Naive thymus-derived CD4-positive, alpha-beta T cell (primary cell): ENCODE measurements around the gene CFAP161. TPM values are rescaled to one million over a fixed set of nuclear protein-coding genes. Genes with fewer than 3 reads are reported as not detected.
"Not testable (repeated sequence)": the region's sequence is repeated elsewhere in the genome, so short reads cannot be mapped to it uniquely, and the experiment has no call there.

Experiments used
- ATAC-seq: fragments of 150-1000 bp; cut with Tn5 transposase; 2 replicates; pipeline ENCODE4 v1.10.0; 2021; ENCODE audit warnings: mild to moderate bottlenecking, moderate library complexity
- CTCF ChIA-PET: fragments of 350-600 bp; sonication (Branson Sonifier 250); formaldehyde crosslinking; loops from one replicate; lab custom pipeline; 2021; ENCODE audit warnings: antibody characterized with exemption; lab: Charles Lee
- POLR2A ChIA-PET: fragments of 350-600 bp; sonication (Branson Sonifier 250); formaldehyde crosslinking; loops from one replicate; lab custom pipeline; 2021; ENCODE audit warnings: antibody characterized with exemption, inconsistent platforms; lab: Charles Lee
- DNase-seq, 9 donors: peaks; one replicate each; pipeline versions ENCODE4 v3.0.0 to v3.0.0-alpha.2; 2020 to 2022; ENCODE audit warnings: mixed read lengths in 1 of 9
- H3K27ac ChIP-seq: one replicate; pipeline ENCODE4 v1.7.0; 2013; ENCODE audit warnings: mild to moderate bottlenecking, low read depth, low read length, moderate library complexity
- H3K27me3 ChIP-seq, 2 donors: one replicate each; pipeline ENCODE4 v1.7.0; 2013; ENCODE audit warnings: low read length in 2 of 2, mild to moderate bottlenecking in 2 of 2, moderate library complexity in 2 of 2; ENCODE audit not compliant: control insufficient read depth in 2 of 2, insufficient read depth in 2 of 2
- H3K36me3 ChIP-seq, 3 experiments: 1 replicate in 2 of 3; 2 replicates in 1 of 3; pipeline ENCODE4 v1.7.0; 2013; ENCODE audit warnings: low read length in 3 of 3, mild to moderate bottlenecking in 3 of 3, moderate library complexity in 1 of 3; ENCODE audit not compliant: insufficient read depth in 3 of 3, control insufficient read depth in 2 of 3
- H3K4me1 ChIP-seq, 2 donors: one replicate each; pipeline ENCODE4 v1.7.0; 2013; ENCODE audit warnings: low read length in 2 of 2, mild to moderate bottlenecking in 2 of 2, moderate library complexity in 1 of 2; ENCODE audit not compliant: control insufficient read depth in 2 of 2, insufficient read depth in 2 of 2
- H3K4me3 ChIP-seq: 2 replicates; pipeline ENCODE4 v1.7.0; 2013; ENCODE audit warnings: mild to moderate bottlenecking, low read length
- H3K9me3 ChIP-seq, 3 experiments: 1 replicate in 2 of 3; 2 replicates in 1 of 3; pipeline ENCODE4 v1.7.0; 2013; ENCODE audit warnings: low read length in 3 of 3; ENCODE audit not compliant: control insufficient read depth in 2 of 3
- H3K27ac Mint-ChIP-seq, 9 donors: one replicate each; pipeline ENCODE4 v1.8.0; 2020 to 2022; ENCODE audit warnings: mixed read lengths in 9 of 9, mild to moderate bottlenecking in 8 of 9, moderate library complexity in 5 of 9, inconsistent platforms in 2 of 9
- H3K27me3 Mint-ChIP-seq, 5 donors: one replicate each; pipeline ENCODE4 v1.8.0; 2021 to 2022; ENCODE audit warnings: mixed read lengths in 5 of 5, mild to moderate bottlenecking in 1 of 5
- H3K36me3 Mint-ChIP-seq, 5 donors: one replicate each; pipeline ENCODE4 v1.8.0; 2020 to 2022; ENCODE audit warnings: mixed read lengths in 5 of 5, mild to moderate bottlenecking in 3 of 5, inconsistent platforms in 1 of 5
- H3K4me1 Mint-ChIP-seq, 7 donors: one replicate each; pipeline ENCODE4 v1.8.0; 2020 to 2022; ENCODE audit warnings: mixed read lengths in 7 of 7, mild to moderate bottlenecking in 3 of 7, inconsistent platforms in 1 of 7
- H3K4me3 Mint-ChIP-seq, 10 donors: one replicate each; pipeline ENCODE4 v1.8.0; 2020 to 2022; ENCODE audit warnings: mild to moderate bottlenecking in 10 of 10, mixed read lengths in 10 of 10, moderate library complexity in 6 of 10, inconsistent platforms in 2 of 10
- H3K9me3 Mint-ChIP-seq, 11 donors: one replicate each; pipeline ENCODE4 v1.8.0; 2020 to 2022; ENCODE audit warnings: mixed read lengths in 11 of 11, mild to moderate bottlenecking in 4 of 11, inconsistent platforms in 1 of 11, moderate library complexity in 1 of 11
- intact Hi-C, 2 donors: fragments of 100-400 bp; cut with micrococcal nuclease; formaldehyde crosslinking; loops; one replicate each; pipeline ENCODE4 v1.15.1; 2023
- polyA plus RNA-seq, 2 donors: library from polyadenylated mRNA; unstranded; fragments of 300-500 nt; fragmentation: Illumina TruSeq; gene quantifications; one replicate each; pipeline ENCODE4 v1.2.3, GENCODE V29; 2021
- total RNA-seq, 6 experiments: library from RNA in 5 of 6; stranded (reverse) in 5 of 6; gene quantifications; 1 replicate in 5 of 6; 2 replicates in 1 of 6; pipeline ENCODE4 v1.2.3 and lab custom pipeline; 2021 to 2026

The CFAP161 gene
- total and polyA plus RNA-seq, 7 experiments from 2014 or later = not detected

DNA sequence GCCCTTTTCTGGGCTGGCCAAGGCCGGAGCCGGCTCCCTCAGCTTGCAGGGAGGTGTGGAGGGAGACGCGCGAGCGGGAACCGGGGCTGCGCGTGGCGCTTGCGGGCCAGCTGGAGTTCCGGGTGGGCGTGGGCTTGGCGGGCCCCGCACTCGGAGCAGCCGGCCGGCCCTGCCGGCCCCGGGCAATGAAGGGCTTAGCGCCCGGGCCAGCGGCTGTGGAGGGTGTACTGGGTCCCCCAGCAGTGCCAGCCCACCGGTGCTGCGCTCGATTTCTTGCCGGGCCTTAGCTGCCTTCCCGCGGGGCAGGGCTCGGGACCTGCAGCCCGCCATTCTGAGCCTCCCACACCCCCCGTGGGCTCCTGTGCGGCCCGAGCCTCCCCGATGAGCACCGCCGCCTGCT is 24.5 kb downstream of the CFAP161 start:
- H3K36me3 ChIP-seq, H3K4me3 Mint-ChIP-seq, H3K4me3 ChIP-seq, H3K9me3 Mint-ChIP-seq, DNase-seq, H3K36me3 Mint-ChIP-seq, H3K9me3 ChIP-seq, H3K27me3 Mint-ChIP-seq, POLR2A ChIA-PET, H3K27me3 ChIP-seq, H3K27ac Mint-ChIP-seq, ATAC-seq, H3K27ac ChIP-seq: not testable (repeated sequence)
- peaks cover 0 to 12% of the 10 kb centered on the region in 2 donors for H3K4me1 ChIP-seq
- H3K4me1 Mint-ChIP-seq = peaks cover 17 to 40% (median 25%) of the 10 kb centered on the region in 7 donors
- CTCF ChIA-PET = interaction anchor here (2.8 kb wide), 1 partner anchor 107 kb away, joined by 11 read pairs; no protein-coding TSS in a partner anchor
- intact Hi-C loops = loop anchor here in 1 of 2 donors (5.0 kb wide), 1 partner anchor 244 kb away; no protein-coding TSS in a partner anchor

DNA sequence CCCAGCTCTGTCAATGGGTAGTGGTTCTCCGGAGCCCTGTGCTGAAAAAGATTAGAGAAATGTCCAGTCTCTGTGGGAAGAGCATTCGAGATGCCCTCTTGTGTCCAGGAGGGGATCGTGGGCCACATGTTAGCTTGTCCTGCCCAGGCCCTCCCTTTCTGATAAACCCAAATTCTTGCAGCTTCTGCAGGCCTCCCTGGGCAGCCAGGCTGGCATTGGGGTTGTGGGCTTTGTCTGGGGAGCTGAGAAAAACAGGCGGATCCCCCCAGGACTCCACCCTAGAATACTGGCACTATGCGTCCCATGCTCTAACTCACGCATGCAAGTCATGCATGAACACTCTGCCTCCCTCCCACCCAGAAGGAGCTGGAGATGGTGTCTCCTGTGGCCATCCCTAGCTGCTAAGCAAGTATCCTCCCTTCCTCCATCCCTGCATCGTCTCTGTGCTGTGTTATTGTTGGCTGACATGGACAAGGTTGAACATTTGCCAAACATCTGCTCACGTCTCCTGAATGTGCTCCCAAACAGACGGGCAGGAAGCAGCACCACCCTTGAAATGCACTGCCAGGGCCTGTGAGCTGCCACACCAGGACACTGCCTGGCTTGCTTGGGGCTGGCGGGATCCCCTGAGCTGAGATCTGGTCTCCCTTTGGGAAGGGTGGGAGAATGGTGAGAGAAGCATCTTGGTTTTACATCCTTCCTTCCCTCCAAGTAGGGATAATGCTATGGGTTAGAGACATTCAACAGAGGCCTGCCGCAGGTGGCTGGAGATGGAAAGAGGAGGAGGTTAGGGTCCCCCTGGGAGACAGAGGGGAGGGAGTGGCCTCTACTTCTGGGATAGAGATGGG is 26.5 kb downstream of the CFAP161 start:
- Mint-ChIP-seq H3K27me3 (peaks cover 0 to 10% (median 5%) of the 10 kb centered on the region in 5 donors), H3K36me3 (no peaks in the 10 kb centered on the region), H3K4me1 (peaks cover 17 to 49% (median 25%) of the 10 kb centered on the region in 7 donors), H3K4me3 (peak overlapping the region in 3 of 10 donors; percentile 11 to 41 (median 28)), H3K27ac (no peak overlapping the region), H3K9me3 (no peaks in the 10 kb centered on the region)
- no peak for DNase-seq
- POLR2A ChIA-PET = no interaction called here
- no peak overlapping the region for H3K27ac ChIP-seq
- H3K36me3 ChIP-seq = no peaks in the 10 kb centered on the region
- H3K4me3 ChIP-seq = no peak overlapping the region
- H3K9me3 ChIP-seq = no peaks in the 10 kb centered on the region
- ATAC-seq = no peak
- H3K27me3 ChIP-seq = no peaks in the 10 kb centered on the region
- H3K4me1 ChIP-seq = peaks cover 0 to 12% of the 10 kb centered on the region in 2 donors
- intact Hi-C loops = no loop called here
- CTCF ChIA-PET = interaction anchor here (2.8 kb wide), 1 partner anchor 105 kb away, joined by 11 read pairs; no protein-coding TSS in a partner anchor

DNA sequence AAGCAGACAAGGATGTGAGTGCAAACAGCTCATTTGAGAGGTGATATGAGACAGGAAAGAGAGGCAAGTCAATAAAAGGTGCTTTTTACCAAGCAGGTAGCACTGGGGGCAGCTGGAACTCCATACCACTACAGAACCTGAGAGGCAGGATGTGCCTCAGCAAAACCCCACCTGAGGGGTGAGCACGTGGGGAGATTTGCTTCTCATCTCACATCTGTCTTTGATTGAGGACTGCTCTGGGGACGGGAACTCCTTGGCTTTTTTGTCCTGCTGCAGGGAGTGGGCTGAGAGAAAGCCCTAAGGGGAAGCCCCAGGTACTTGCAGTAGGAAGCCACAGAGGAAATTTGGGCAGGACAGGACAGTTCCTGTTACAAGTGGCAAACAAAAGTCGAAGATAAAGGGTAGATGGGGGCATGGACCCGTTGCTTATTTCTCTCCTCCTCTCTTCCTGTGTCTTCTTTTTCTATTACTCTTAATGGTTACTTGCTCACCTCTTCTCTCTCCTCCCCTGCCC is 27.1 kb downstream of the CFAP161 start:
- peaks cover 0 to 10% (median 5%) of the 10 kb centered on the region in 5 donors for H3K27me3 Mint-ChIP-seq
- H3K27ac Mint-ChIP-seq = peak overlapping the region in 1 of 9 donors; percentile 43
- H3K36me3 ChIP-seq = no peaks in the 10 kb centered on the region
- H3K36me3 Mint-ChIP-seq = no peaks in the 10 kb centered on the region
- H3K9me3 ChIP-seq = no peaks in the 10 kb centered on the region
- intact Hi-C loops = no loop called here
- H3K27me3 ChIP-seq = no peaks in the 10 kb centered on the region
- no peak overlapping the region for H3K4me3 ChIP-seq
- H3K4me3 Mint-ChIP-seq = peak overlapping the region in 4 of 10 donors; percentile 3 to 41 (median 20)
- peaks cover 0 to 12% of the 10 kb centered on the region in 2 donors for H3K4me1 ChIP-seq
- ATAC-seq (peak; percentile 48), DNase-seq (peak in 3 of 9 donors; percentile 5 to 26 (median 5))
- H3K4me1 Mint-ChIP-seq = peaks cover 17 to 45% (median 25%) of the 10 kb centered on the region in 7 donors
- no peak overlapping the region for H3K27ac ChIP-seq
- no peaks in the 10 kb centered on the region for H3K9me3 Mint-ChIP-seq
- ChIA-PET CTCF (interaction anchor here (2.8 kb wide), 1 partner anchor 105 kb away, joined by 11 read pairs; no protein-coding TSS in a partner anchor), POLR2A (no interaction called here)

DNA sequence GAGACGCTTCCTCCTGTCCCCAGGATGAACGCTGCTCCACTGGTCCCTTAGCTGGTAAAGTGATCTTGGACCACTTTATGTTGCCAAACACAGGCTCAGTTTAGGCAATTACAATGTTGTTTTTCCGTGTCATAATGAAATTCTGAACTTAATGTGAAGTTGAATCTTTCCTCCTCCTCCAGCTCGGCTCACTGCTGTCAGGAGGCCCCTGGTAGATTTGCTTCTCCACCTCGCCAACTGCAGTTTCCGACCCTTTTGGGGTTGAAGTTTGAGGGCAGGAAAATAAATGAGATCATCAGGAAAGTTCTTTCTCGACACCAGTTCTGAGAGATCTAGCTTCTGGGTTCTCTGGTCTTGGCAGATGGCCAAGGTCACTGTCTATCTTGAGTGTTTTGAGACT is 27.8 kb downstream of the CFAP161 start:
- peak overlapping the region in 3 of 10 donors; percentile 7 to 24 (median 11) for H3K4me3 Mint-ChIP-seq

DNA sequence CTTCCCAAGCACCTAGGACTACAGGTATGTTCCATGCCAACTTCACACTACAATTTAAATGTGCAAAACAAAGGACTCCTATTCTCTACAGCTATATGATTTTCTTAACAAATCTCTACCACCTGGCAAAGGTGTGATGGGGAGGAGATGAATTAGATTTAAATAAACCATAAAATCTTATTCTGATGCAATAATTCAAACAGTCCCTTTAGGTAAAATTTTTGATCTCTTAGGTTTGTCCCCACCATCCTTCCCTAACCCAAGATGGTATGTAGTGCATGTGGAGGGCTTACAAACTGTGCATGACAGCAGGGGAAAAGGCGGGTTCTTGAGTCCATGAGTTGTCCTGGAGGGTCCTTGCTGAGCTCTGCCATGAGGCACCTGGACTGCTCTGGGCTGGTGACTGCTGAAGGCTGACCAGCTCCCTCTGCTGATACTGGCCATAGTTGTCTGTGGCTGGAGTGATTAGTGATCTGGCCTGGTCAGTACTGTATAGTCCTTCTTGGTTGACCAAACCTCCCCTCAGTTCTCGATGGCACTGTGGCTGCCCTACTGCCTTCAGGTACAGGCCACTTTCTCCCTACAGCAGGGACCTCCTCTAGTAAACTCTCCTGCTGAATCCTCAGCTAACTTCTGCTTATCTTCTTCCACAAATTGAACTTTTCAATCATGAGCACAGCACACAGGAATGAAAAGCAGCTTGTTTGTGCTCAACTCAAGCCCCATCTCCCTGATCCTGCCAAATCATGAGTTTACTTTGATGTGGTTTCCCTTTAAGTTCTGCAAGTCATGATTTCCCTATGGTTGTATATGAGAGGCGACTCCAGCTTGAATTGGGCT is 30.1 kb downstream of the CFAP161 start:
- Histone ChIP-seq H3K27me3 (no peaks in the 10 kb centered on the region), H3K27ac (no peak overlapping the region), H3K4me3 (no peak overlapping the region), H3K9me3 (no peaks in the 10 kb centered on the region), H3K4me1 (peaks cover 0 to 12% of the 10 kb centered on the region in 2 donors), H3K36me3 (no peaks in the 10 kb centered on the region)
- peaks cover 0 to 10% (median 0%) of the 10 kb centered on the region in 5 donors for H3K27me3 Mint-ChIP-seq
- H3K4me1 Mint-ChIP-seq = peaks cover 19 to 53% (median 36%) of the 10 kb centered on the region in 7 donors
- intact Hi-C loops = no loop called here
- ChIA-PET CTCF (interaction anchor here (1.2 to 1.4 kb wide), 2 partner anchors 99 to 104 kb away, joined by 3 read pairs; no protein-coding TSS in a partner anchor), POLR2A (no interaction called here)
- ATAC-seq = no peak
- H3K36me3 Mint-ChIP-seq = peaks cover 0 to 6% (median 0%) of the 10 kb centered on the region in 5 donors
- H3K27ac Mint-ChIP-seq = no peak overlapping the region
- no peaks in the 10 kb centered on the region for H3K9me3 Mint-ChIP-seq
- DNase-seq = no peak
- no peak overlapping the region for H3K4me3 Mint-ChIP-seq

More for the DNA sequence above, 27.8 kb downstream of the CFAP161 start:
- Histone ChIP-seq H3K9me3 (no peaks in the 10 kb centered on the region), H3K4me3 (no peak overlapping the region), H3K27me3 (no peaks in the 10 kb centered on the region), H3K27ac (no peak overlapping the region), H3K4me1 (peaks cover 0 to 12% of the 10 kb centered on the region in 2 donors), H3K36me3 (no peaks in the 10 kb centered on the region)
- ChIA-PET POLR2A (no interaction called here), CTCF (no interaction called here)
- intact Hi-C loops = no loop called here
- Mint-ChIP-seq H3K4me1 (peaks cover 17 to 43% (median 26%) of the 10 kb centered on the region in 7 donors), H3K9me3 (no peaks in the 10 kb centered on the region), H3K27me3 (peaks cover 0 to 10% (median 5%) of the 10 kb centered on the region in 5 donors), H3K36me3 (no peaks in the 10 kb centered on the region), H3K27ac (no peak overlapping the region)
- ATAC-seq (no peak), DNase-seq (no peak)

DNA sequence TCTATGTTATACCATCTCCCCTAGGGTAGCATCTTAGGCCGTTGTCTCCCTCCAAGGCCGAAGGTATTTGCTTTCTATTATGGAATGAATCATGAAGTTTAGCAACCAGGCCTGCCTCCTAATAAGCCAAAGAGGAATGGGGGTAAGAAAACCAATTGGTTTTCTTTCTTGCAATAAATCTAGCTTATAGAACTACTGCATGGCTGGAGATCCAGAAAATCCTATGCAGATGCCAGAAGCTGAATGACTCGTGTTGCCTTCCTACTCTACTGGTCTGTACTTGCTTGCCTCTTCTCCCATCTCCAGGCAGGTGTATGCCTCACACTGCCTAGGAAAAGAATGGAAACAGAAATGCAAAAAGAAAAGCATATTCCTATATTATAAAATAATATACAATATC is 31.5 kb downstream of the CFAP161 start:
- Histone ChIP-seq H3K4me1 (peaks cover 0 to 12% of the 10 kb centered on the region in 2 donors), H3K36me3 (no peaks in the 10 kb centered on the region), H3K9me3 (no peaks in the 10 kb centered on the region), H3K4me3 (no peak overlapping the region), H3K27ac (no peak overlapping the region), H3K27me3 (no peaks in the 10 kb centered on the region)
- ATAC-seq = no peak
- Mint-ChIP-seq H3K36me3 (peaks cover 0 to 6% (median 0%) of the 10 kb centered on the region in 5 donors), H3K4me3 (no peak overlapping the region), H3K27me3 (peaks cover 0 to 10% (median 1%) of the 10 kb centered on the region in 5 donors), H3K4me1 (peaks cover 18 to 53% (median 36%) of the 10 kb centered on the region in 7 donors), H3K9me3 (no peaks in the 10 kb centered on the region), H3K27ac (no peak overlapping the region)
- ChIA-PET POLR2A (no interaction called here), CTCF (interaction anchor here (0.6 to 1.4 kb wide), 3 partner anchors 10 to 251 kb away, joined by 3 read pairs; no protein-coding TSS in a partner anchor)
- intact Hi-C loops = no loop called here
- no peak for DNase-seq
